Sigmoid colon (tissue), 7 donors: Measurements from ENCODE around the gene TACSTD2. TPM values are rescaled to one million over a fixed set of nuclear protein-coding genes. Genes with fewer than 3 reads are reported as not detected.
A peak's percentile ranks its signal among the peaks of the same experiment; 100 is the strongest.

Source experiments
- DNase-seq: peaks from one replicate; pipeline ENCODE4 v3.0.0-alpha.2; 2019
- H3K27ac ChIP-seq, 4 donors: fragments of 200-600 bp; sonication (generic); one replicate each; pipeline ENCODE4 v1.5.1; 2016 to 2019; ENCODE audit warnings: mild to moderate bottlenecking in 1 of 4
- H3K27me3 ChIP-seq, 3 donors: fragments of 200-600 bp; sonication (generic); one replicate each; pipeline ENCODE4 v1.5.1; 2019; ENCODE audit warnings: mild to moderate bottlenecking in 1 of 3
- H3K36me3 ChIP-seq, 4 donors: fragments of 200-600 bp; sonication (generic); one replicate each; pipeline ENCODE4 v1.5.1; 2016 to 2019
- H3K4me1 ChIP-seq, 4 donors: fragments of 200-600 bp; sonication (generic); one replicate each; pipeline ENCODE4 v1.5.1; 2017 to 2019
- H3K4me3 ChIP-seq, 4 donors: fragments of 200-600 bp; sonication (generic); one replicate each; pipeline ENCODE4 v1.5.1; 2017 to 2019; ENCODE audit warnings: mild to moderate bottlenecking in 2 of 4, moderate library complexity in 1 of 4
- H3K9me3 ChIP-seq, 4 donors: fragments of 200-600 bp in 3 of 4; sonication (generic) in 3 of 4; one replicate each; pipeline versions ENCODE4 v1.5.1 to v1.6.1; 2013 to 2019
- CTCF ChIP-seq, 4 experiments: fragments of 450-650 bp in 3 of 4; fragments of 200-600 bp in 1 of 4; IDR thresholded peaks; one replicate each; pipeline ENCODE4 v1.5.1; 2016 to 2019; ENCODE audit warnings: antibody characterized with exemption in 4 of 4, mild to moderate bottlenecking in 3 of 4, moderate library complexity in 2 of 4
- EP300 ChIP-seq, 4 donors: sonication (generic); formaldehyde crosslinking; IDR thresholded peaks; one replicate each; pipeline ENCODE4 v1.6.1; 2017; ENCODE audit warnings: antibody characterized with exemption in 4 of 4
- POLR2A ChIP-seq, 2 donors: fragments of 450-650 bp; IDR thresholded peaks; one replicate each; pipeline ENCODE4 v1.6.1; 2016; ENCODE audit warnings: antibody characterized with exemption in 2 of 2, mild to moderate bottlenecking in 2 of 2, moderate library complexity in 2 of 2
- POLR2AphosphoS5 ChIP-seq, 4 donors: sonication (generic); formaldehyde crosslinking; IDR thresholded peaks; one replicate each; pipeline ENCODE4 v1.6.1; 2017; ENCODE audit warnings: antibody characterized with exemption in 4 of 4
- WGBS, 2 donors: extraction: QIAGEN DNeasy Blood & Tissue Kit; methylation state at CpG; one replicate each; pipeline ENCODE4 v1.1.7; 2013; 5-methylcytosine and 5-hydroxymethylcytosine counted together
- intact Hi-C: fragments of 100-400 bp; cut with DNase I; formaldehyde crosslinking; loops from one replicate; pipeline ENCODE4 v1.15.1; 2023
- polyA plus RNA-seq, 3 donors: library from polyadenylated mRNA; stranded (reverse); fragments of 200-250 nt; gene quantifications; one replicate each; pipeline ENCODE4 v1.2.3, GENCODE V29; 2013
- total RNA-seq, 4 donors: library from RNA; depleted of rRNA; stranded (reverse); fragments of >200 nt; gene quantifications; one replicate each; pipeline ENCODE4 v1.1.0, GENCODE V29; 2016
- donor health status: healthy with polysubstance abuse.
- donor health status: Bipolar disorder and iron deficiency.
- donor health status: healthy.

TACSTD2 gene
- total and polyA plus RNA-seq, 7 donors, result 0.54 to 1.9 (median 0.71) TPM; not detected in 2

GRCh38 chr1:58620926-58621325, 43.9 kb upstream of the TACSTD2 start:
- DNase-seq, result no peak
- intact Hi-C loops, result no loop called here
- H3K27me3 ChIP-seq, result no peaks in the 10 kb centered on the region
- H3K4me1 ChIP-seq, result peaks cover 0 to 15% (median 9%) of the 10 kb centered on the region in 4 donors
- H3K27ac ChIP-seq, result no peak overlapping the region
- H3K4me3 ChIP-seq, result no peak overlapping the region
- H3K9me3 ChIP-seq, result no peaks in the 10 kb centered on the region
- 75 to 86% methylated on average over 5 of the region's 5 CpGs for WGBS, 2 donors
- no peaks in the 10 kb centered on the region for H3K36me3 ChIP-seq
- TF ChIP-seq EP300 (IDR thresholded peaks at IDR 0.05), result no peak
- TF ChIP-seq CTCF (IDR thresholded peaks at IDR 0.05), result no peak
- no peak for TF ChIP-seq POLR2AphosphoS5 (IDR thresholded peaks at IDR 0.05)
- TF ChIP-seq POLR2A (IDR thresholded peaks at IDR 0.05), result no peak

GRCh38 chr1:58620259-58620658, 43.2 kb upstream of the TACSTD2 start:
- TF ChIP-seq EP300 (IDR thresholded peaks at IDR 0.05) (no peak), POLR2A (IDR thresholded peaks at IDR 0.05) (no peak), CTCF (IDR thresholded peaks at IDR 0.05) (no peak), POLR2AphosphoS5 (IDR thresholded peaks at IDR 0.05) (no peak)
- Histone ChIP-seq H3K27me3 (no peaks in the 10 kb centered on the region), H3K4me3 (no peak overlapping the region), H3K36me3 (no peaks in the 10 kb centered on the region), H3K4me1 (peaks cover 0 to 15% (median 9%) of the 10 kb centered on the region in 4 donors), H3K27ac (peak overlapping the region in 1 of 4 donors; percentile 5), H3K9me3 (no peaks in the 10 kb centered on the region)
- intact Hi-C loops, result no loop called here
- DNase-seq, result no peak
- 33 to 59% methylated on average over 7 of the region's 7 CpGs for WGBS, 2 donors

- intact Hi-C loops, result no loop called here
Observed at GRCh38 chr1:58619286-58620054, 42.4 kb upstream of the TACSTD2 start.

DNA sequence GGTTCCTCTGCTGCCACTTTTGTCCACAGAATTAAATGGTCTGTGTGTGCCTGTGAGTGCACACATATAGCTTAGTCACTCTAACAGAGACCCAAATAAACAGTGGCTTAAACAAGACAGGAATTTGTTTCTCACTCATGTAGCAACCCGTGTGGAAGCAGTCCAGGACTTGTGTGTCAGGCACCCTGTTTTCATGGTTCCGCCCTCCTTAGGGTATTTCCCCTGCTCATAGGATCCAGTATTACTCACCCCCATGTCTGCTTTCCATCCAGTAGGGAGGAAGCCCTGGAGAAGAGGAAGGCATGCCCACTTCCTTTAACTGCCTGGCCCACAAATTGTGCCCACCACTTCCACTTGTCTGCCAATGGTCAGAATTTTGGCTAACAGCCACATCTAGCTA, 41.3 kb upstream of the TACSTD2 start:
- Histone ChIP-seq H3K27me3 (no peaks in the 10 kb centered on the region), H3K4me3 (no peak overlapping the region), H3K9me3 (no peaks in the 10 kb centered on the region), H3K4me1 (peaks cover 0 to 15% (median 9%) of the 10 kb centered on the region in 4 donors), H3K27ac (peak overlapping the region in 2 of 4 donors; percentile 52 to 55), H3K36me3 (no peaks in the 10 kb centered on the region)
- intact Hi-C loops, result no loop called here
- TF ChIP-seq POLR2A (IDR thresholded peaks at IDR 0.05), result no peak
- TF ChIP-seq EP300 (IDR thresholded peaks at IDR 0.05), result no peak
- no peak for TF ChIP-seq CTCF (IDR thresholded peaks at IDR 0.05)
- no peak for TF ChIP-seq POLR2AphosphoS5 (IDR thresholded peaks at IDR 0.05)
- WGBS, 2 donors, result 48 to 73% methylated on average over 2 of the region's 2 CpGs
- DNase-seq, result peak; percentile 71

More at GRCh38 chr1:58619286-58620054, 42.4 kb upstream of the TACSTD2 start:
- 73 to 77% methylated on average over 5 of the region's 5 CpGs for WGBS, 2 donors
- peaks cover 0 to 15% (median 9%) of the 10 kb centered on the region in 4 donors for H3K4me1 ChIP-seq
- no peaks in the 10 kb centered on the region for H3K9me3 ChIP-seq
- TF ChIP-seq POLR2A (IDR thresholded peaks at IDR 0.05) (no peak), CTCF (IDR thresholded peaks at IDR 0.05) (no peak), EP300 (IDR thresholded peaks at IDR 0.05) (no peak), POLR2AphosphoS5 (IDR thresholded peaks at IDR 0.05) (no peak)
- peak overlapping the region in 3 of 4 donors; percentile 17 to 55 (median 52) for H3K27ac ChIP-seq
- no peak overlapping the region for H3K4me3 ChIP-seq
- no peak for DNase-seq
- no peaks in the 10 kb centered on the region for H3K36me3 ChIP-seq
- no peaks in the 10 kb centered on the region for H3K27me3 ChIP-seq
